ENCODE results near the gene PTPRG.

PTPRG gene

GRCh38 chr3:62287392-62287927 lies 726.1 kb downstream of the PTPRG start:
- H3K27me3 ChIP-seq (replicated peaks), result no peaks in the 10 kb centered on the region
- no peak overlapping the region for H3K4me3 ChIP-seq (ENCODE audit: low read depth, low read length)
- no peak for TF ChIP-seq CTCF (IDR thresholded peaks at IDR 0.05; ENCODE audit: low read depth, low read length, missing control alignments)
- no peak overlapping the region for H3K27ac ChIP-seq
- in situ Hi-C loops (cut with HindIII; ENCODE audit: low pct_ligation_motif_present, low sequenced_read_pairs), result no loop called here
- DNase-seq, result no peak
- H3K36me3 ChIP-seq (replicated peaks), result peaks cover under 1% of the 10 kb centered on the region

GRCh38 chr3:62289922-62290321 lies 728.6 kb downstream of the PTPRG start:
- no peak overlapping the region for H3K4me3 ChIP-seq (ENCODE audit: low read depth, low read length)
- DNase-seq, result no peak
- no peaks in the 10 kb centered on the region for H3K27me3 ChIP-seq (replicated peaks)
- peaks cover 2% of the 10 kb centered on the region for H3K36me3 ChIP-seq (replicated peaks)
- no peak overlapping the region for H3K27ac ChIP-seq
- in situ Hi-C loops (cut with HindIII; ENCODE audit: low pct_ligation_motif_present, low sequenced_read_pairs), result no loop called here
- TF ChIP-seq CTCF (IDR thresholded peaks at IDR 0.05; ENCODE audit: low read depth, low read length, missing control alignments), result no peak

GRCh38 chr3:62293051-62293780 lies 731.8 kb downstream of the PTPRG start:
- DNase-seq, result no peak
- H3K36me3 ChIP-seq (replicated peaks), result peaks cover 2% of the 10 kb centered on the region
- H3K27me3 ChIP-seq (replicated peaks), result no peaks in the 10 kb centered on the region
- H3K27ac ChIP-seq, result no peak overlapping the region
- no peak for TF ChIP-seq CTCF (IDR thresholded peaks at IDR 0.05; ENCODE audit: low read depth, low read length, missing control alignments)
- no peak overlapping the region for H3K4me3 ChIP-seq (ENCODE audit: low read depth, low read length)
- in situ Hi-C loops (cut with HindIII; ENCODE audit: low pct_ligation_motif_present, low sequenced_read_pairs), result no loop called here

- in situ Hi-C loops (cut with HindIII; ENCODE audit: low pct_ligation_motif_present, low sequenced_read_pairs), result no loop called here
- TF ChIP-seq CTCF (IDR thresholded peaks at IDR 0.05; ENCODE audit: low read depth, low read length, missing control alignments), result no peak
- H3K27ac ChIP-seq, result no peak overlapping the region
- DNase-seq, result no peak
- no peak overlapping the region for H3K4me3 ChIP-seq (ENCODE audit: low read depth, low read length)
- H3K27me3 ChIP-seq (replicated peaks), result no peaks in the 10 kb centered on the region
- H3K36me3 ChIP-seq (replicated peaks), result peaks cover 2% of the 10 kb centered on the region
These were observed 734.2 kb downstream of the PTPRG start for GRCh38 chr3:62295571-62295970.

GRCh38 chr3:62300617-62301016 lies 739.2 kb downstream of the PTPRG start:
- DNase-seq, result no peak
- no peak overlapping the region for H3K27ac ChIP-seq
- no peaks in the 10 kb centered on the region for H3K27me3 ChIP-seq (replicated peaks)
- in situ Hi-C loops (cut with HindIII; ENCODE audit: low pct_ligation_motif_present, low sequenced_read_pairs), result no loop called here
- H3K4me3 ChIP-seq (ENCODE audit: low read depth, low read length), result no peak overlapping the region
- H3K36me3 ChIP-seq (replicated peaks), result no peaks in the 10 kb centered on the region
- no peak for TF ChIP-seq CTCF (IDR thresholded peaks at IDR 0.05; ENCODE audit: low read depth, low read length, missing control alignments)

- no peak overlapping the region for H3K4me3 ChIP-seq (ENCODE audit: low read depth, low read length)
- no peak overlapping the region for H3K27ac ChIP-seq
- no peaks in the 10 kb centered on the region for H3K27me3 ChIP-seq (replicated peaks)
- in situ Hi-C loops (cut with HindIII; ENCODE audit: low pct_ligation_motif_present, low sequenced_read_pairs), result no loop called here
- TF ChIP-seq CTCF (IDR thresholded peaks at IDR 0.05; ENCODE audit: low read depth, low read length, missing control alignments), result no peak
- H3K36me3 ChIP-seq (replicated peaks), result no peaks in the 10 kb centered on the region
- no peak for DNase-seq
These were observed 750.8 kb downstream of the PTPRG start for GRCh38 chr3:62312201-62312600.

Measured in brain microvascular endothelial cell (primary cell).